ENCODE results near the gene MYO3A.
"Not testable (repeated sequence)": the region's sequence is repeated elsewhere in the genome, so short reads cannot be mapped to it uniquely, and the experiment has no call there.

GRCh38 chr10:26002466-26002865 lies 68.4 kb downstream of the MYO3A start:
- TF ChIP-seq POLR2AphosphoS5 (IDR thresholded peaks at IDR 0.05; ENCODE audit: low read depth, low read length): not testable (repeated sequence)
- TF ChIP-seq, protein P1, sequence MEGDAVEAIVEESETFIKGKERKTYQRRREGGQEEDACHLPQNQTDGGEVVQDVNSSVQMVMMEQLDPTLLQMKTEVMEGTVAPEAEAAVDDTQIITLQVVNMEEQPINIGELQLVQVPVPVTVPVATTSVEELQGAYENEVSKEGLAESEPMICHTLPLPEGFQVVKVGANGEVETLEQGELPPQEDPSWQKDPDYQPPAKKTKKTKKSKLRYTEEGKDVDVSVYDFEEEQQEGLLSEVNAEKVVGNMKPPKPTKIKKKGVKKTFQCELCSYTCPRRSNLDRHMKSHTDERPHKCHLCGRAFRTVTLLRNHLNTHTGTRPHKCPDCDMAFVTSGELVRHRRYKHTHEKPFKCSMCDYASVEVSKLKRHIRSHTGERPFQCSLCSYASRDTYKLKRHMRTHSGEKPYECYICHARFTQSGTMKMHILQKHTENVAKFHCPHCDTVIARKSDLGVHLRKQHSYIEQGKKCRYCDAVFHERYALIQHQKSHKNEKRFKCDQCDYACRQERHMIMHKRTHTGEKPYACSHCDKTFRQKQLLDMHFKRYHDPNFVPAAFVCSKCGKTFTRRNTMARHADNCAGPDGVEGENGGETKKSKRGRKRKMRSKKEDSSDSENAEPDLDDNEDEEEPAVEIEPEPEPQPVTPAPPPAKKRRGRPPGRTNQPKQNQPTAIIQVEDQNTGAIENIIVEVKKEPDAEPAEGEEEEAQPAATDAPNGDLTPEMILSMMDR (IDR thresholded peaks at IDR 0.05): not testable (repeated sequence)
